HG03439 (cell line): ENCODE results near the gene MRPL1.
"Not testable (repeated sequence)": the region's sequence is repeated elsewhere in the genome, so short reads cannot be mapped to it uniquely, and the experiment has no call there.

Experiments
- ATAC-seq: cut with Tn5 transposase; IDR thresholded peaks from one replicate; pipeline ENCODE4 v1.9.1; 2021; ENCODE audit warnings: mild to moderate bottlenecking, moderate library complexity; ENCODE audit not compliant: unreplicated experiment

Gene MRPL1

DNA sequence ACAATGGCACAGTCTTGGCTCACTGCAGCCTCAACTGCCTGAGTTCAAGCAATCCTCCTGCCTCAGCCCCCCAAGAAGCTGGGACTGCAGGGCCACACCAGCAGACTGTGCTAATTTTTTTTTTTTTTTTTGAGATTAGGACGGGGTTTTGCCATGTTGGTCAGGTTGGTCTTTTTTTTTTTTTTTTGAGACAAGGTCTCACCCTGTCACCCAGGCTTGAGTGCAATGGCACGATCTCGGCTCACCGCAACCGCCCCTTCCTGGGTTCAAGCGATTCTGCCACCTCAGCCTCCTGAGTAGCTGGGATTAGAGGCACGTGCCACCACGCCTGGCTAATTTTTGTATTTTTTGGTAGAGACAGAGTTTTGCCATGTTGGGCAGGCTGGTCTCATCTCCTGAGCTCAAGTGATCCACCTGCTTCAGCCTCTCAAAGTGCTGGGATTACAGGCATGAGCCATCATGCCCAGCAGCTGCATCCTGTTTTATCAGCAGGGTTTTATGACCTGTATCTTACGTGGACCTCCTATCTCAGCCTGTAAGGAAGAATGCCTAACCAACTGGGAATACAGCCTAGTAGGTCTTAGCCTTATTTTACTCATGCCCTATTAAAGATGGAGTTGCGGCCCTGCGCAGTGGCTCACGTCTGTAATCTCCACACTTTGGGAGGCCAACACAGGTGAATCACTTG lies 13.2 kb upstream of the MRPL1 start:
- ATAC-seq = no peak

DNA sequence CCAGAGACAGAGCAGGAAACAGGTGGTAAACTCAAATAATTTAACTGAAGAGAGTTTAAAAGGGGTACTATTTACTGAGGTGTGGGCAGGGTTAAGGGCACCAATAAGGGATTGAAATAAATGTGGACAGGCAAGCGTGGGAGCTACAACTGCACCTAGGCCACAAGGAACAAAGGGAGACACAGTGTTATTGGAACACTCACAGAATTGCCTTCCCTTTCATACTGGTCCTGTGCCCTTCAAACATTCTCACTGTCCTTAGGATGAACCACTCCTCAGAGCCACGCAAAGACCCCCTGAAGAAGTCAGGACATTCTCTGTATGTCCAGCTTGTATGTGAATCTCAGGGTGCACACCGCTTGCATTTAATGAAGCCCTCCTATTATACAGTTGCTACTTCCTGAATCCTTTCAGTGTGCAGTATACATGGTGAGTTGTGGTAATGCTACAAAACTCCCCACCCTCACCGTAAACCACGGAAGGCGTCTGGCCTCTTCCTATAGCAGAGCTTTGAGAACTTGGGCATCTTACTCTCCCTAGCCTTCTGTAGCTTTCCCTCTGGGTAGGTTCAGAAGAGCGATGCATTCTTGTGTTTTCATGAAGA lies 9.6 kb upstream of the MRPL1 start:
- no peak for ATAC-seq

DNA sequence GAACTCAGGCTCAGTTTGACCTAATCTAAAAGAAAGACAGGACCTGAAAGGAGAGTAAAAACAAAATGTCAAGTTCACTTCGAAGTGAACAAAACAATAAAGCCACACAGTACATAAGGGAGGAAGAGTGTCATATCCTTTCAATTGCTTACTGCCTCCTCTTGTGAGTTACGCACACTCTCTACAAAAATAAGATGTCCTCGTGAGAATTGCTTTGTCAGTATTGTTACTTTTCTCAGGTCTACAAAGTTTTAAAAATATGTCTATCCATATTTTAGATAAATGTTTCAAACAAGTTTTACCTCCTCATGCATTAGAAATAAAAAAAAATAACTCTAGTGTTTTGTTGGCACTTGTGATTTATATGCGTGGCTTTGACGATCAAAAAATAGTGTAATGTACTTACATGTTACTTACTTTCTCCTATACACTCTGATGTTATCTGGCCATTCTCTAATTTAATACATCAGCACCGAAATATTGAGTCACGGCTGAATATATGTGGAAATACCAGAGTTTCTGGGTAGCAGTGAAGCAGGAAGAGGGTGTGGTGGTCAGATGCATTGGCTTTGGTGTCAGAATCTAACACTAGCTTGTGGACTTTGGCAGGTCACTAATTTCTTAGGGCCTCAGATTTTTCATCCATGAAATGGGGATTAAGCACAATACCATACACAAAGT lies 8.1 kb upstream of the MRPL1 start:
- no peak for ATAC-seq

DNA sequence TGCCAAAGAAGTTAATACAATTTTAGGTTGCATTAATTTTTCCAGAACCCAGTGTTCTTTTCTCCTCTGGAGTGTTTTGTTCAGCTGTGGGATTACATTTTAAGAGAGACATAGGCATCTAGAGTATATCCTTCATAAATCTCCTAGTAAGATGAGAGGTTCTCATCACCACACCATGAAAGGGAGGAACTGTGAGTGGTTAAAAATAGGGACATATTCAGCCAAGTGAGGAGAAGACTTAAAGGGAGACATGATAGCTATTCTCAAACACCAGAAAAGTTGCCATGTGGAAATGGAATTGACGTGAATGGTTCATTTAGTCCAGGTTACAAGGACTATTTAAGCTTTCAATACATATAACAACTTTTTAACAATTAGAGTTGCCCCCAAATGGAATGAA lies 6.5 kb upstream of the MRPL1 start:
- ATAC-seq = no peak

DNA sequence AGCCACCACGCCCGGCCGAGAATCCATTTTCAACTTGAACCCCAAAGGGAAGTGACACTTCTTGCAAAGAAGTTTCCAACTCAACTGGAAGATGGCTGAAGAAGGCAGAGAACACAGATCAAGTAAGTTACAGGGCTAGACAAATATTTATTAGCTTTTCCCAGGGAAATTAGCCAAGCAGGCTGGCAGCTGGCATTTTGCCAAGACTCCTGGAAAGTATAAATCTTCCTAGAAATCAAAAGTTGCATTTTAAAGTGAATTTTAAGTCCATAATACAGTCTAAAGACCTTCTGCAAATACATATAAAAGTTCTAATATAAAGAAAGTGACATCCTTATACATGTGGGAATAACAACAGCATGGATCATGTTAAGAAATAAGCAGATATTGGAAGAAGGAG lies 3.4 kb upstream of the MRPL1 start:
- no peak for ATAC-seq

DNA sequence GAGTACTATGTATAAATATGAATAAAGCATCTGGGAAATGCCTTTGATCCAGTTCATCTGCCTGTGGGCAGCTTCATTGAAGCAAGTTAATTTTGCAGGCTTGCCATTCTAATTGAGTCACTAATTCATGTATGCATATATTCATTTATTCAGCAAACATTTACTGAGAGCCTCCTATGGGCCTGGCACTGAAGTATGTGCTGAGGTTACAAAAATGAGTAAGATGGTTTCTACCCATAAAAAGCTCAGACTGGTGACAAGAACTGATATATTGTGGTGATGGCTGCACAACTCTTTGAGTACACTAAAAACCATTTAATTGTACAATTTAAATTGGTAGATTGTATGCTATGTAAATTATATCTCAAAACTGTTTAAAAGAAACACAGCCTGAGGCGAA lies 1.1 kb upstream of the MRPL1 start:
- ATAC-seq = no peak

DNA sequence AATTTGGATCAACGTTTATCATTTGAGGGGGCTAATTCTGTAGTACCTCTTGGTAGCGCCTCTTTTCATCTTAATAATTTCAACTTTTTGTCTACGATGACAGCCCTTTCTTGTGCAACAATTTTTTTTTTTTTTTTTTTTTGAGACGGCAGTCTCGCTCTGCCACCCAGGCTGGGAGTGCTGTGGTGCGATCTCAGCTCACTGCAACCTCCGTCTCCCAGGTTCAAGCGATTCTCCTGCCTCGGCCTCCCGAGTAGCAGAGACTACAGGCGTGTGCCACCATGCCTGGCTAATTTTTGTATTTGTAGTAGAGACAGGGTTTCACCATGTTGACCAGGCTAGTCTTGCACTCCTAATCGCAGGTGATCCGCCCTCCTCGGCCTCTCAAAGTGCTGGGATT lies 711 bp downstream of the MRPL1 start:
- ATAC-seq = not testable (repeated sequence)

DNA sequence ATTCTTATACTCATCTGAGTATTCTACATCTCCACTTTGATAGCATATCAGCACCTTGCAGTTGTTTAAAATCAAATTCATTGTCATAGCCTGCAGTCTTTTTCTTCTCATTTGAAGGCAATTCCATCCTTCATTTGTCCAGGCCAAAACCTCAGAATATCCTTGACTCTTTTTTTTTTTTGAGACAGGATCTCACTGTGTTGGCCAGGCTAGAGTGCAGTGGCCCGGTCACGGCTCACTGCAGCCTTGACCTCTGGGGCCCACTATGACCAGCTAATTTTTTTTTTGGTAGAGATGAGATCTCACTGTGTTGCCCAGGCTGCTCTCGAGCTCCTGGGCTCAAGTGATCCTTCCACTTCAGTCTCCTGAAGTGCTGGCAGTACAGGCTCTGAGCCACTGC lies 2.6 kb downstream of the MRPL1 start:
- no peak for ATAC-seq

DNA sequence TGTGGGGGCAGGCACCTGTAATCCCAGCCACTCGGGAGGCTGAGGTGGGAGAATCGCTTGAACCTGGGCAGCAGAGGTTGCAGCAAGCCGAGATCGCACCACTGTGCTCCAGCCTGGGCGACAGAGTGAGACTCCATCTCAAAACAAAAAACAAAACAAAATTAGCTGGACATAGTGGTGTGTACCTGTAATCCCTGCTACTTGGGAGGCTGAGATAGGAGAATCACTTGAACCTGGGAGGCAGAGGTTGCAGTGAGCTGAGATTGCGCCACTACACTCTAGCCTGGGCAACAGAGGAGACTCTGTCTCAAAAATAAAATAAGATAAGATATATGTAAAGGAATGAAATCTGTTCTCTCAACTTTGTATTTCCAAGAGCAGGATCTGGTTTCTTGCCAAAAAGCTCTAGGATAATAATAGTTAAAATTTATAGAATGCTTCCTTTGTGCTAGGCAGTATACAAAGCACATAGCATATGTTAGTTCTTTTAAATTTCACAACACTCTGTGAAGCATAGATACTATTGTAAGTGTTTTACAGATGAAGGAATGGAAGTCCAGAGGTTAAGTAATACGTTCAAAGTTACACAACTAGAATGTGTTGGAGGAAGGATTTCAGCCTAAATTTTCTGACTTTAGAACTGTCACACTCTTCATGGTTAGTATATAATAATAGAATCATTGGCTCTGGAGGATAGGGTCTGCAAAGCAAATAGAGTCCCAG lies 10.3 kb downstream of the MRPL1 start:
- ATAC-seq = no peak

DNA sequence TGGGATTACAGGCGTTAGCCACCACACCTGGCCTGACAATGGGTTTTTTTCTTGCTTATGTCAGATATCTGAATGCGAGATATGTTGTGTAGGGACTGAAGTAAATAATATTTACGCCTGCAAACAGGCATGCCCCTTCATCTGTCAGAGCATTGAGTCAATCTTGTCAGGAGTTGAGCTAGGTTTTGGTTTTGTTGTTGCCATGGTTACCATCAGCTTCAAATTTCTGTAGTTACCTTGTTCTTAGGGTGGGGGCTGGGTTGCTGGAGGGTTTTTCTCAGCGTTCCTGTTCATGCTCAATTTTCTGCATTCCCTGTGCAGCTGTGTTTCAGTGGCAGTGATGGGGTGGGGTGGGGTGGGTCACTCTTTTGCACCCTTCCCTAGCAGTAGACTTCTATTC lies 14.5 kb downstream of the MRPL1 start:
- no peak for ATAC-seq

DNA sequence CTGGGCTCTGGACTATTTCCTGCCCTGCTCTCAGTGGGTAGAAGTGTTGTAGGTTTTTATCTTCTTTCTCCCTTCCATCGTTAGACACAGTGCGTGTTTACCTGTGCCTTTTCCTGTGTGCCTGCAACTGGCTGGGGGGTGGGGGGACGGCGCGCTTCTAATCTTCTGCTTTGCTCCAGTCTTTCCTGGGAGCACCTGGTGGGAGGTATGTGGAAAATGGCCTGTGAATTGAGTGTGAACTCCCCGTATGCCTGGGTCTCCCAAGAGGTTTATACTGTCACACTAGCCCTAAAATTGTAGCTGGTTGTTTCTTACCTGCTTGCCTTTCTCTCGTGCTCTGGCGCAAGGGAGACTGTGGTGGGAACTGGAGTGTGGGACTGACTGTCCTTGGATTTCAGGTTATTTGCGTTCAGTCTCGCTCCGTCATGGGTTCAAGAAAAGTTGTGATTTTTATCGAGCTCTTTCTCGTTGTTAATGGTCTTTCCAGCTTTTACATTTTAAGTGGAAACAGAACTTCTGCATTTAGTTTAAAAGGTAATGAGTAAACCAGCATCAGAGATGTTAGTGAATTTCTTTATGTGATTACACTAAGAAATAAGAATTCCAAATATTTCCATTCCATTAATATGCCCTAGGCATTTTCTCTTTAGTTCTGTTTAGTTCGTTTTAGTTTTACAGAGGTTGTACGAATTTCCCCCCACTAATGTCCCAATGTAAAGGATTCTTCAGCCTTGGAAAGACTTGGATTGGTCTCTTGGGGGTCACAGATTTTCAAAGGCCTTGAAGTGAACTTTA lies 15.3 kb downstream of the MRPL1 start:
- no peak for ATAC-seq

DNA sequence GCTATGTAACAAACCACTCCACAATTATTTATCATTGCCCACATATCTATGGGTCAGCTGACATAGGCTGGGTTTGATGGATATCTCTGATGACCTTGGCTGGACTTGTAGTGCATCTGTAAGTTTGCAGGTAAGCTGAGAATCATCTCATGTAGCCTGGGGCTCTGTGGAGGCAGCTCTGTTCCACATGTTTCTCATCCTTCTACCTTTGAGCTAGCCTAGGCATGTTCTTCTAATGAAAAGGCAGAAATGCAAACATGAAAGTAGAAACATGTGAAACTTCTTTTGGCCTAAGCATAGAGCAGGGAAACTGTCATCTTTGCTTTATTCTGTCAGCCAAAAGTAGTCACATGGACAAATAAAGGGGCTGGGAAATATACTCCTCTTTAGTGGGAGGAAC lies 18.2 kb downstream of the MRPL1 start:
- no peak for ATAC-seq

DNA sequence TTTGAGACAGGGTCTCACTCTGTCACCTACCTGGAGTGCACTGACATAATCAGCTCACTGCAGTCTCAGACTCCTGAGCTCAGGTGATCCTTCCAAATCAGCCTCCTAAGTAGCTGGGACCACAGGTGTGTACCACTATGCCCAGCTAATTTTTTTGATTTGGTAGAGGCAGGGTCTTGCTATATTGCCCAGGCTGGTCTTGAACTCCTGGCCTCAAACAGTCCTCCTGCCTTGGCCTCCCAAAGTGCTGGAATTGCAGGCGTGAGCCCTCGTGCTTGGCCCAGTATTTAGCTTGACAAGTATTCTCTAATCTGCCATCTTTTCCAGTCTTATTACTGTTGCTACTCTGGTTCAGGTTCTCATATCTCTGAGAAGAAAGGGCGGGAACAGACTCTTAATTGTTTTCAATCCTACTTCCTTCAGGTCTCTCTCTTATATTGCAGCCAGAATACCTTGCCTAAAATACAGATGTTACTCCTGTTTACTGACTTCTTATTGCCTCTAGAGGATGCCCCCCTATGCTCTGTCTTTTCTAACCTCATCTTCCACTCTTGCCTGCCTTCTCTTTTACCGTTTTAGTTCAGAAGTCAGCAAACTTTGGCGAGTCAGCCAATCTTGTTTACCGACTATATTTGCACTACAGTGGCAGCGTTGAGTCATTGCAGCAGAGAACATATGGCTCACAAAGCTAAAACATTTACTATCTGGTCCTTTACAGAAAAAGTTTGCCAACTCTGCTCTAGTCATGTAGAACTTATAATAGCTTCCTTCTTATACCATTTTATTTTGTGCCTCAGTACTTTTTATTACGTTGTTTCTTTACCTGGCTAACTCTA lies 19.0 kb downstream of the MRPL1 start:
- ATAC-seq = no peak

DNA sequence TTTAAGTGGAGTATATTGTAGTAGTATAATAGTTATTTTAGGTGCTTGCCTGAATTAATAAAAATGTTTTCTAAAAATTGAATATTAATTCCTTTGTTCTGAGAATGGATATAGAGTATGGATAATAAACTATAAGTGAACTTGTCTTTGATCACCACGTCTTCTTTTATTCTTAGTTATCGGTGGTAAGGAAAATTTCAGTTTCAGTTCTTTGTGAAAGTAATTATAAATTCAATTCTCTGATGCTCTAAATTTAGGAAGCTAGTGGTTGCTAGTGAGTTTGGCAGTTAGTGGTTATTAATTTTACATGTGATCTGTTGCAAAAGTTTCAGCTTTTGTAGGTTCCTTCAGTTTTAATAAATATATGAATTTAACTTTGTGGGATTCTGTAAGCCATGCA lies 30.8 kb downstream of the MRPL1 start:
- ATAC-seq = no peak

DNA sequence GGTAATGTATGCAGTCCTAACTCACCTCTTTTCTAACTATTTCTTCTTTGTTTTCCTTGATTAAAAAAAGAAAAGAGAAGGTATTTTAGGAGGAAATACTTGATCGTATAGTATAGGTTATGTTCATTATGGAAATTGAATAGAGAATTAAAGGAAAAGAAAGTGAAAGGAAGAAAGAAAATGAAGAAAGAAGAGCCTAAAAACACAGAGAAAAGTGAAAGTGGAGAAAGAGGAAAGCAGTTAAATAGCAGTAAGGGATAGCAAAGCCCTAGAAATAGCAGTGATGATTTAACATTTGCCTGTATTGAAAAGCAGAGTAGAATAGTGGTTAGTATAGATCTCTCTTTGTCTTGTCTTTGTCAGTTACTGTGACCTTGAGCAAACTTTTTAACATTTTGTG lies 37.0 kb downstream of the MRPL1 start:
- ATAC-seq = no peak

DNA sequence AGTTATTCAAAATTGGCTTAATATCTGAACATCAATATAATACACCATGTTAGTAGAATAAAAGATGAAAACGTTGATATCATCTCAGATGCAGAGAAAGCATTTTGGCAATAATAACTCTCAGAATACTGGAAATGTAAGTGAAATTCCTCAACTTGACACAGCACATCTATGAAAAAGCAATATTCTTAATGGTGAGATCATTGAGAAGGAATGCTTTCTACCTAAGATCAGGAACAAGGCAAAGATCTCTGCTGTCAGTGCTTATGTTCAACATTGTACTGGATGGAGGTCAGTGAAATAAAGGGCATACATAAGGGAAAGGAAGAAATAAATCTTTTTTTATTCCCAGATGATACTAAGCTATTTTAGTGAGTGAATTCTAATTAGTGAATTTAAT lies 40.6 kb downstream of the MRPL1 start:
- no peak for ATAC-seq

DNA sequence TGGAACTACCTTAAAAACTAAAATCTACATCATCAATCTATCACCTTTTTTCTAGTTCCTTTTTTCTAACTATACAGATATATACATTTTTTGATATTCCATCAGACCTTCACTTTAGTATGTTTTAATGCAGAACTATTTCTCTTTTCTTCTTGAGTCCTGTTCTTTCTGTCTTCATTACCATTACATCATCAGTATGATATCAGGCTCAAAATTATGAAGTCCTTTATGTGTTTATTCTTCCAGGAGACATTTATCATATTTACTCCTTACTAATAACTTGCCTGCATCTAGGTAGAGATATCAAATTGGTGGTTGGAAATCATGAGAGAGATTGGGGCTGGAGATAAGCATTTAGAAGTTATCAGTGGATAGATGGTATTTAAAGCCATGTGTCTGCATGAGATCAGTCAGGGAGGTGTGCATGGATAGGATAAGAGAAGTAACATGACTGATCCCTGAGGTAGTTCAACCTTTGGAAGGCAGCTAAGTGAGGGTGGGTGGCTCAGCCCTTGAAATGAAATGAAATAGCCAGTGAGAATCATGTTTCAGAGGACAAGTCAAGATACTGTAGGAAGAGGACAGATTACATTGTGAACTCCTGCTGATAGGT lies 43.1 kb downstream of the MRPL1 start:
- ATAC-seq = no peak

DNA sequence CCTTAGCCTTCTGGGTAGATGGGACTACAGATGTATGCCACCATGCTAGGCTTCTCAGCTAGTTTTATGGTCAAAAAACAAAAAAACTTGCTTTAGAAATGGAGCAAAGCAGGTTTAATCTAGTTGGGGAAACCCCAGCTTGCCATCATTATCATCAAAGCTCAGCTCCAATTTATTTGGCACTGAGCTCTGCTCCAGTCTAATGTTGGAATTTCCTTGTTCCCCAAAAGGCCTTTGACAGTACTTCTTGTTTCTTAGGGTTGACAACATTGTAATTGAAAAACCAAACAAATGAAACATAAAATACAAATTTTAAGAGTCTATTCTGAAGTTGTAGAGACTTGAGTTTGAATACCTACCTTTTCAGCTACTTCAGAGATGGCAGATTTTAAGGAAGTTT lies 48.0 kb downstream of the MRPL1 start:
- ATAC-seq = no peak

DNA sequence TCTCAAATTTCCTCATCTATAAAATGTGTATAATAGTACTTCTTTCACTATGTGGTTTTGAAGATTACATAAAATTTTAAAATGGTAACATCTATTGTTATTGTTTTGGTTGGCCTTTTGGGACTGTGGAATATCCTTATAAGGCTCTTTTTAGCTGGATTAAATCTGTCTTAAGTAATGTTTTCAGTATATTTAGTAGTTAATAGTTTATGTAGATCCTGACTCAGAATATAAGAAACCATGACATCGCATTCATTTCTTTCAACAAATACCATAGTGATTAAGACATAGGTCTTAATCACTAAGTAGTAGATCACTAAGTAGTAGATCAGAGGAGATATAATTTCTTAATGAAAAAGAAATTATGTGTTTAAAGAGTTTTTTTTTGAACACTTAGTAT lies 48.5 kb downstream of the MRPL1 start:
- no peak for ATAC-seq
